RWPE1 (cell line): ENCODE data around the gene CYSLTR2.

Experiments used
- CTCF ChIA-PET: fragments of 350-600 bp; sonication (Branson Sonifier 250); formaldehyde crosslinking; extraction: SDS; loops from one replicate; lab custom pipeline; 2021; lab: Yijun Ruan, JAX
- POLR2A ChIA-PET: fragments of 400-600 bp; formaldehyde crosslinking; extraction: SDS; loops from one replicate; lab custom pipeline; 2020; ENCODE audit warnings: antibody characterized with exemption; ENCODE audit not compliant: low non-redundant PET; lab: Yijun Ruan, JAX
- DNase-seq: peaks from one replicate; pipeline ENCODE4 v3.0.0; 2012; ENCODE audit warnings: low spot score
- H3K27ac ChIP-seq: fragments of 450-650 bp; 2 replicates; pipeline ENCODE4 v1.5.1; 2017
- TF ChIP-seq, protein P1 (sequence below): fragments of 450-650 bp; conservative IDR thresholded peaks from 2 replicates; pipeline ENCODE4 v1.5.1; 2017; ENCODE audit warnings: low read depth, mild to moderate bottlenecking

CYSLTR2 gene

DNA sequence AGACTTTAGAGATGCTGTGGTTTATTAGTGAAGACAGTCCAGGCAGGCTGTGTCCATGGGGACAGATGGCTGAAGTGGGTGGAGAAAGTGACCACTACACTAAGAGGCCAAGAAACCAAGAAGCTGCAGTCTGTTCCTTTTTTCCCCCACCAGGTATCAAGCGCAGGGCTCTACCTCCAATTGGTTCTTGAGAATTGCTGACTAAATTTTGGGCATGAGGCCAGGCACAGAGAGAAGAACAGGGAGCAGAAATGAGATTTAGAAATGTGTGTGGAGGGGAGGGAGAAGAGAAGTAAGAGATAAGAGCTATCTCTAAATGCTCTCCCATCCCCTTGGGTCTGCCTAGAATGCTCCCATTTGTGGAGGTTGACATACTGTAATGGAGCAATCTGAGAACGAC is 12.3 kb upstream of the CYSLTR2 start:
- TF ChIP-seq, protein P1, sequence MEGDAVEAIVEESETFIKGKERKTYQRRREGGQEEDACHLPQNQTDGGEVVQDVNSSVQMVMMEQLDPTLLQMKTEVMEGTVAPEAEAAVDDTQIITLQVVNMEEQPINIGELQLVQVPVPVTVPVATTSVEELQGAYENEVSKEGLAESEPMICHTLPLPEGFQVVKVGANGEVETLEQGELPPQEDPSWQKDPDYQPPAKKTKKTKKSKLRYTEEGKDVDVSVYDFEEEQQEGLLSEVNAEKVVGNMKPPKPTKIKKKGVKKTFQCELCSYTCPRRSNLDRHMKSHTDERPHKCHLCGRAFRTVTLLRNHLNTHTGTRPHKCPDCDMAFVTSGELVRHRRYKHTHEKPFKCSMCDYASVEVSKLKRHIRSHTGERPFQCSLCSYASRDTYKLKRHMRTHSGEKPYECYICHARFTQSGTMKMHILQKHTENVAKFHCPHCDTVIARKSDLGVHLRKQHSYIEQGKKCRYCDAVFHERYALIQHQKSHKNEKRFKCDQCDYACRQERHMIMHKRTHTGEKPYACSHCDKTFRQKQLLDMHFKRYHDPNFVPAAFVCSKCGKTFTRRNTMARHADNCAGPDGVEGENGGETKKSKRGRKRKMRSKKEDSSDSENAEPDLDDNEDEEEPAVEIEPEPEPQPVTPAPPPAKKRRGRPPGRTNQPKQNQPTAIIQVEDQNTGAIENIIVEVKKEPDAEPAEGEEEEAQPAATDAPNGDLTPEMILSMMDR, result no peak
- CTCF ChIA-PET, result no interaction called here
- no peak overlapping the region for H3K27ac ChIP-seq
- DNase-seq, result no peak
- POLR2A ChIA-PET, result no interaction called here

DNA sequence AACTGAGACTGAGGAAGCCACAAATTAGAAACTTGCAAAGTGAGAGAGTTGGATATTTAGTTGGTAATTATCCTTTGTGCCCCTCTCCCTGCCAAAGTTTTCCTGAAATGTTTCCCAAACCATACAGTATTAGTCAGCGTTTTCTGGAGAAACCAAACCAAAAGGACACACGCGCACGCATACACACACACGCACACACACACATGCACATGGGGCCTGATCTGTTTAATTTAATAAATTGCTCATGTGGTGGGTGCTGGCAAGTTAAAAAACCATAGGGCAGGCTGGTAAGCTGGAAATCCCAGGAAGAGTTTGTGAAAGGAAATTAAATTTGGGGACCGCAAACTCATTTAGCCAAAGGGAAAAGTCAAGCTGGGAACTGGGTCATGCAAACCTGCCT is 11.7 kb upstream of the CYSLTR2 start:
- POLR2A ChIA-PET, result no interaction called here
- TF ChIP-seq, protein P1, result no peak
- no peak for DNase-seq
- CTCF ChIA-PET, result no interaction called here
- H3K27ac ChIP-seq, result no peak overlapping the region

DNA sequence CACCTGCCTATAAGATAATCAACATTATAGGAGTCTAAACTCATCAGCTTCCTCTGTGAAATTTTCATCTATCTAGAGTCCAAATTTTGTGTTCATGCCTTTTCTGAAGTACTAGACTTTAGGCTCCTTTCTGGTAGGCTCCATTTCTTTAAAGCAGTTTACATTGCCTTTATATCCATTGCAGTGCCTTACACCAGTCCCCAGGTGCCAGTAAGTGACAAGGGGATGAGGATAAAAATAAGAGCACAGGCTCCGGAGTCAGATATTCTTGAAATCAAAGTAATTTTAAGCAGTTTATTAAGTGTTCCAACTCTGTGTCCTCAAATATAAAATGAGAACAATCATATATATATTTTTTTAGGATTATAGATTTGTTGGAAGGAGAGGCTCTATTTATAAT is 10.6 kb upstream of the CYSLTR2 start:
- no peak for DNase-seq
- CTCF ChIA-PET, result interaction anchor here (0.6 kb wide), 1 partner anchor 63 kb away, joined by 3 read pairs; no protein-coding TSS in a partner anchor
- POLR2A ChIA-PET, result no interaction called here
- TF ChIP-seq, protein P1, result no peak
- no peak overlapping the region for H3K27ac ChIP-seq

DNA sequence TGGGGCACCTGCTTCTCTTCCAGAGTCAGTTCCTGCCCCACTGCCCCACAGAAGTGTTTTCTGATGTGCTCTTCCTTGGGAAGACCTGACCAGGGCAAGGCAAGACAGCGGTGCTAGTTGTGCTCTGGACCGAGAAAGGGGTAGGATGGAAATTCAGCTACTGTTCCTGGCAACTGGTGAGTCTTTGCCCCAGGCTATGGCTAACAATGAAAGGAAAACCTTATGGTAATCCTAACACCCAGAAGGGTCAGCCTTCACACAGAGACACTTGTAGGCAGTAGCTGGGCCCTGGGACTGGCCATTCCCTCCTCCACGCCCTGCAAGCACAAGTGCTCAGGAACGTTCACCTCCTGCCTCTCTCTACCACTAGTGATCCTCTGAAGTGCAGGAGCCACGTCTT is 9.6 kb upstream of the CYSLTR2 start:
- no peak overlapping the region for H3K27ac ChIP-seq
- TF ChIP-seq, protein P1, result no peak
- ChIA-PET CTCF (no interaction called here), POLR2A (no interaction called here)
- DNase-seq, result no peak

DNA sequence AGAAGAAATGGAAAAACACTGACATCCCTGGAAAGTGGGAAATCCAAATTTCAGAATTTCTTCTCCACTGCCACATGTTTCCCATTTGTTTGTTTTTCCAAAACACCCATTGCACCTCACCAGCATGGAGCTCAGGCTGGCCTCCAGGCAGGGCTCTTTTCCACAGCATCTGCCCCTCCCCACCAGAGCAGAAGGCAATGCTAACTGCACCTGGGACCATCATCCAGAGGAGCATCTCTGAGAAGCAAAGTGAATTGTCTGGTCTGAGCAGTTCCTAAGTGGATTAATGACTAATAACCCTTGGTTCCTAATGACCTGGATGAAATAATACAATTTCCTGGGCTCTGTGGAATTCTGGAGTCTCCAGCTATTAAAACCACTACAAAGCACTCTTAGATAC is 8.8 kb upstream of the CYSLTR2 start:
- no peak for DNase-seq
- H3K27ac ChIP-seq, result no peak overlapping the region
- TF ChIP-seq, protein P1, result no peak
- ChIA-PET CTCF (interaction anchor here (0.6 to 1.0 kb wide), 2 partner anchors 213 to 237 kb away, joined by 3 read pairs; no protein-coding TSS in a partner anchor), POLR2A (no interaction called here)

DNA sequence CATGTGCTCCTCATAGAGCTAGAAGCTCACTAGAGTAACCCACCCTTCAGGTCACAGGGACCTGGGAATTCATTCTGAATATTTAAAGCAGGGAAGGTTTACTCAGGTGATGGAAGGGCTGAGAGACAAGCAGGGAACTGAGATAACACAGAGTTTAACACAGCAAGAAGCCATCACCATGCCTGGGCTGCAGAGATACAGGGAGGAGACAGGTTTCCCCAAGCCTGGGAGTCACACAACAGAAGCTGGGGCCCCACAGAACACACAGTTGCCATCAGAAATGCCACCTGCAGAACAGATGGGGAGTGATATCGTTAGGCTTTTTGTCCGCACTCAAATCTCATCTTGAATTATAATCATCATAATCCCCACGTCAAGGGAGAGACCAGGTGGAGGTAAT is 7.9 kb upstream of the CYSLTR2 start:
- ChIA-PET CTCF (interaction anchor here (0.6 kb wide), 2 partner anchors 212 to 1790 kb away, joined by 3 read pairs; no protein-coding TSS in a partner anchor), POLR2A (no interaction called here)

More for the DNA sequence above, 7.9 kb upstream of the CYSLTR2 start:
- TF ChIP-seq, protein P1, result no peak
- no peak for DNase-seq
- no peak overlapping the region for H3K27ac ChIP-seq
